ENCODE results near the gene TMEM115.

The TMEM115 gene

DNA sequence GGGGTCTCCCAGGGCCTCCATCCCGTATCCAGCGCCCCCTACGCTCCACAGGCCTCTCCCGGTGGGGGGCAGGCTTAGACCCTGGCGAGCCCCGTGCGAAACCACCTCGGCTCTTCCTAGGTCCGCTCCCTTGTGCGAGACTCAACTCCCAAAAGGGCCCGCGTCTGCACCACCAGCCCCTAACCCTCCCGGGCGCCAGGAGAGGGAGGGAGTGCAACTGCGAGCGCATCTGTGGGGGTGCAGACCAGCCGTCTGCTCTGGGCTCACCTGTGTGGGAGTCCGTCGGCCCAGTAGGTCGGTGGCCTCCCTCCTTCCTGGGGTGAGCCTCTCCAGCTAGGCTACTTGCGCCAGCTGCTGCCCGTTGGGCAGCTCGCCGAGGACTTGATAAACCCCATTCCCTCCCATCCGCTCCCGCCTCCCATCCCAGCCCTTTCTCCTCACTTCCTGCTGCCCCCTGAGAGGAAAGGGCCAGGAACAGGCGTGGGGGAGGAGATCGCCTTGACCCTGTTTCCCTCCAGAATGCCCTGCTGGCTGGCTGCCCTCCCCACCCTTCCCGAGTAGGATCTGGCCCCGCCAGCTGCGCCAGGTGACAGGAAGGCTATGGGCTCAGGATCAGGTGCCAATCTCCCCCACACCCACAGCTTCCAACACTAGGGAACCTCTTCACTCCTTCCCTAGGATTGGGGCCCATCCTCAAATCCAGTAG is 36.8 kb downstream of the TMEM115 start, which contains the start of gene HYAL2:
Gene HYAL2, minus strand, starts transcription at position 360 of the 706 bp plus-strand sequence. CDS start 2,256 bp downstream, outside the sequence.
- peak within 1 kb of the TSS; percentile 95 for H3K4me3 ChIP-seq (ENCODE audit: low read depth, low read length)
- TF ChIP-seq, protein P1, sequence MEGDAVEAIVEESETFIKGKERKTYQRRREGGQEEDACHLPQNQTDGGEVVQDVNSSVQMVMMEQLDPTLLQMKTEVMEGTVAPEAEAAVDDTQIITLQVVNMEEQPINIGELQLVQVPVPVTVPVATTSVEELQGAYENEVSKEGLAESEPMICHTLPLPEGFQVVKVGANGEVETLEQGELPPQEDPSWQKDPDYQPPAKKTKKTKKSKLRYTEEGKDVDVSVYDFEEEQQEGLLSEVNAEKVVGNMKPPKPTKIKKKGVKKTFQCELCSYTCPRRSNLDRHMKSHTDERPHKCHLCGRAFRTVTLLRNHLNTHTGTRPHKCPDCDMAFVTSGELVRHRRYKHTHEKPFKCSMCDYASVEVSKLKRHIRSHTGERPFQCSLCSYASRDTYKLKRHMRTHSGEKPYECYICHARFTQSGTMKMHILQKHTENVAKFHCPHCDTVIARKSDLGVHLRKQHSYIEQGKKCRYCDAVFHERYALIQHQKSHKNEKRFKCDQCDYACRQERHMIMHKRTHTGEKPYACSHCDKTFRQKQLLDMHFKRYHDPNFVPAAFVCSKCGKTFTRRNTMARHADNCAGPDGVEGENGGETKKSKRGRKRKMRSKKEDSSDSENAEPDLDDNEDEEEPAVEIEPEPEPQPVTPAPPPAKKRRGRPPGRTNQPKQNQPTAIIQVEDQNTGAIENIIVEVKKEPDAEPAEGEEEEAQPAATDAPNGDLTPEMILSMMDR (IDR thresholded peaks at IDR 0.05; ENCODE audit: control insufficient read depth, extremely low read depth, insufficient read depth), result no peak
- DNase-seq (ENCODE audit: low read depth), result no peak

DNA sequence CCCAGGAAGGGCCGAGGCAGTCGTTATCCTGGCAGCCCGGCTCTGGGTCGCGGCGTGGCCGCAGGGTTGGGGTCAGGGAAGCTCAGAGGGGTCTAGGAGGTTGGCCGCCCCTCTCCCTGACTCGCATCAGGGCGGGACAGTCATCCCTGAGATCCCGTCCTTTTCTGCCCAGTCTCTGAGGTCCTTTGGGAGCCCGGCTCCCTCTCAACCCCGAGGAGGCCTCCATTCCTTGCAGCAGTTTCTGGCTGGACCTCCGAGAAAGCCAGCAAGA is 37.3 kb downstream of the TMEM115 start:
- peak overlapping the region; percentile 95 for H3K4me3 ChIP-seq (ENCODE audit: low read depth, low read length)
- TF ChIP-seq, protein P1 (IDR thresholded peaks at IDR 0.05; ENCODE audit: control insufficient read depth, extremely low read depth, insufficient read depth), result no peak
- no peak for DNase-seq (ENCODE audit: low read depth)

DNA sequence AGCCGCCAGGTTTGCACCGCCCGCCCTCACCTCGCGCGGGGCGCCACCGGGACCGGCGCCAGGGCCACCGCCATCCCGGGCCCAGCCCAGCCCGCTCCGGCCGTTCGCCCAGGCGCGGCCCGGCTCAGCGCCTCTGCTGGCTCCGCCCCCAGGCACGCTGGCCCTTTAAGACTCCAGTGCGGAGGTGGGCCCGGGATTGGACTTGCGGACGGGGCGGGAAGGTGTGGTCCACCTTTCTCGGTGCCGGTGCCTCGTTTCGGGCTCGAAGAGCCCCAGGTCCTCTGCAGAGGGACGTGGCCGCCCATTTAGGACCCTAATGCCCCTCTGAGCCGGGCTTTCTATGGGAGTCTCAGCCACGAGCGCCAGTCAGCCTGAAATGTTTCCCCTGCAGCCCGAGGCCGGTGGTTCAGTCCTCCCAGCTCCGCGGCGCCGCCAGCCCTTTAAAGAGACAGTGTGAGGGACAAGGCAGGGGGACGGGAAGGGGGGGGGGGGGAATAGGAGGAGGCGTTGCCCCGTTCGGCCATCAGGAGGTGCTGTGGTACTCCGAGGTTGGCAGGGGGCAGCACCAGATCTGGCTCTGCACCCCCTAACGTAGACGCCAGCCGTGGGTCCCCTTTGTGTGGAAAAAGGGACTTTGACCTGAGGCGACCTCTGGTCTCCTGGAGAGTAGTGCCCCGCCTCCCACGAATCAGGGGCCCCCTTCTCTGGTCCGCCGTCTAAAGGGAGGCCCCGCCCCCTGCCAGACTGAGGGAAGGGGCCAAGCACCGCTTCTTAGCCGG is 37.8 kb downstream of the TMEM115 start:
- no peak for DNase-seq (ENCODE audit: low read depth)
- H3K4me3 ChIP-seq (ENCODE audit: low read depth, low read length), result peak overlapping the region; percentile 95
- TF ChIP-seq, protein P1 (IDR thresholded peaks at IDR 0.05; ENCODE audit: control insufficient read depth, extremely low read depth, insufficient read depth), result peak; percentile 59

DNA sequence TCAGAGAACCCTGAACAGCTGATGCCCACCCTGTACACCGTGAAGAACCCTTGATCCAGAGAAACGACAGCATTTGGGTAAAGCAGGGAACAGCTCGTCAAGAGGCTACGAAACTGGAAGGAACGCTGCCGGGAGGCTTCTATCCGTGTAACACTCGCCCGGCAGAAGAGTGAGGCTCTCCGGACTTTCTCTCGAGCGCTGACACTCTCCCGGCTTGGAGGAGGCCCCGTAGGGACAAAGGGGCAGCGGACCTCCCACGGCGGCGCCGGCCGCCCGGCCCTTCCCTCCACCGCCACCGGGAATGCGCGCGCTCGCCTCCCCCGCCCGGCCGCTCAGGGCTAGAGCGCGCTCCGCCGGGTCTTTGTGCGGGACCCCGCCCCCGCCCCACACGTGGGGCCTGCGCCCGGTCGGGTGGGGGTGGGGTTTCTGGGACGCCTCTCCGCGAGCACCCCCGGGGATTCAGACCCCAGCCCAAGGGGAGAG is 38.4 kb downstream of the TMEM115 start:
- no peak for DNase-seq (ENCODE audit: low read depth)
- TF ChIP-seq, protein P1 (IDR thresholded peaks at IDR 0.05; ENCODE audit: control insufficient read depth, extremely low read depth, insufficient read depth), result no peak
- peak overlapping the region; percentile 95 for H3K4me3 ChIP-seq (ENCODE audit: low read depth, low read length)

DNA sequence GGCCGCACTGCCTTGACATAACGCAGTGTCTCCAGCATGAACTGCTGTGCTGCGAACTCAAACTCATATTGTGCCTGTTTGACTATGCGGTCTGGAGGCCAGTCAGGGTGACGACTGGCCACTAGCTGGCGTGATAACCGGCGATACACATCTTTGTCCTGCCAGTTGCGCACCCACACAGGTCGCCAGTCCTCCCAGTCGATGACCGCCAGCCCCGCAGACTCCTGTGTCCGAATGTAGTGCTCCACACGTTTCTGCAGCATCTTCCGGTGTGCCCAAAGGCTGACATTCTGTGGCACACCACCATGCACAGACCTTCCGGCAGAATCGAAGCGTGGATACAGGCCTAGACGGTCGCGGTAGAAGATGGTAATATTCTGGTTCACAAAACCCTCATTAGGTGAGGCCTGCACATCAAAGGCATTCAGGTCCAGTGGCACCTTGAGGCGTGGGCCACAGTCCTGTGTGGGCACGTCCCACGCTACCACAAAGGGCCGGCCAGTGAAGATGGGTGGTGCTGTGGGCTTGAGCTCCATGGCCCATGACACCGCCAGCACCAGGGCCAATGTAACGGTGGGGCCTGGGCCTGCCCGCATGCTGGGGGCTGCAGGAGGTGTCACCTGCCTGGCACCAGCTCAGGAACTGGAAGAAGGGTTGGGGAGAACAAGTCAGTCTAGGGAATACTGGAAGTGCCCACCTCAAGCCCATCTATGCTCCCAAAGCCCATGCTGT is 39.3 kb downstream of the TMEM115 start:
- TF ChIP-seq, protein P1 (IDR thresholded peaks at IDR 0.05; ENCODE audit: control insufficient read depth, extremely low read depth, insufficient read depth), result 0 out of 2 replicates have a peak, but pooled peaks have one; percentile 17
- no peak for DNase-seq (ENCODE audit: low read depth)
- H3K4me3 ChIP-seq (ENCODE audit: low read depth, low read length), result peak overlapping the region; percentile 95

DNA sequence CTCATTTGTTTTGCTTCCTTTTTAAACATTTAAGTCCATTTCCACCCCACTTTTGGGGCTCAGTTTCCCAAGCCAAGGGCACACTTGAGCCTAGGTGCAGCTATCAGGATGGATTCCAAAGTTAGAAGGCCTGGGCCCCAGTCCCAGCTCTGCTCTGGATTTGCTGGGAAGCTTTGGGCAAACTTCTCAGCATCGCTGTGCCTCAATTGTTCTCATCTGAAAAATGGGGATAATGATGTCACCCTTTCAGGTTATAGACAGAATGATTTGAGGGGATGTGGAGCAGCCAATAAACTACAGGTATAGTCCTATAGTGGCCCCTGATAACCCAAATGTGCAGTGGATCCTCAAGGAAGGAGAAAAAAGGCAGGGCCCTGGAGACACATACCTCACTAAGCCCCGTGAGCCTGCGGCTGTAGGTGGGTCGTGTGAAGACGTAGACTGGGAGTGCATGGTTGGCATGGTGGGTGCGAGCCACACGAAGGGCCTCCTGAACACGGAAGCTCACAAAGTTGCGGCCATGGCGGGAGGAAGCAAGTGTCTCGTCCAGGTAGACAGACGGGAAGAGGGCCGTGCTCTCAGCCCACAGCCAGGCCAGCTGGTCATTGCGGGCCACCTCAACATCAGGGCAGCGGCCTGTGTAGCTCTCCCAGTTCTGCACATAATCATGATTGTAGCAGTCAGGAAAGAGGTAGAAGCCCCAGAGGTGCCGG is 40.0 kb downstream of the TMEM115 start:
- no peak for DNase-seq (ENCODE audit: low read depth)
- TF ChIP-seq, protein P1 (IDR thresholded peaks at IDR 0.05; ENCODE audit: control insufficient read depth, extremely low read depth, insufficient read depth), result no peak
- H3K4me3 ChIP-seq (ENCODE audit: low read depth, low read length), result no peak overlapping the region
